ENCODE results near the gene CCDC8.
"Not testable (repeated sequence)": the region's sequence is repeated elsewhere in the genome, so short reads cannot be mapped to it uniquely, and the experiment has no call there.

Gene CCDC8

GRCh38 chr19:46397801-46398479, 15.4 kb downstream of the CCDC8 start:
- not testable (repeated sequence) for DNase-seq

DNA sequence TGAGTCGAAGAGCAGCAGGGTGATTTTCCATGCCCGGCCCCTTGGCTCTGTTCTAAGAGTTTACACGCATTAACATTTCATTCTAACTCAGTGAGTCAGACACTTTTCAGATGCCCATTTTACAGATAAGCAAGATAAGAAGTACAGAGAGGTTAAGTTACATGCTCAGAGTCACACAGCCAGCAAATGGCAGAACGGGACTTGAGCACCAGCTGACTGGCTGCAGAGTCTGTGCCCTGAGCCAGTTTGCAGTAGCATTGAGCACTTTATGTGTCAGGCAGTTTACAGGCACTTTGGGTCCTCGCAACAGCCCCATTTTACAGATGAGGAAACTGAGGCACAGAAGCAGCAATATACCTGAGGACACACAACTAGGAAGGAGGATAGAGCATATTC, 19.0 kb downstream of the CCDC8 start:
- DNase-seq: no peak

DNA sequence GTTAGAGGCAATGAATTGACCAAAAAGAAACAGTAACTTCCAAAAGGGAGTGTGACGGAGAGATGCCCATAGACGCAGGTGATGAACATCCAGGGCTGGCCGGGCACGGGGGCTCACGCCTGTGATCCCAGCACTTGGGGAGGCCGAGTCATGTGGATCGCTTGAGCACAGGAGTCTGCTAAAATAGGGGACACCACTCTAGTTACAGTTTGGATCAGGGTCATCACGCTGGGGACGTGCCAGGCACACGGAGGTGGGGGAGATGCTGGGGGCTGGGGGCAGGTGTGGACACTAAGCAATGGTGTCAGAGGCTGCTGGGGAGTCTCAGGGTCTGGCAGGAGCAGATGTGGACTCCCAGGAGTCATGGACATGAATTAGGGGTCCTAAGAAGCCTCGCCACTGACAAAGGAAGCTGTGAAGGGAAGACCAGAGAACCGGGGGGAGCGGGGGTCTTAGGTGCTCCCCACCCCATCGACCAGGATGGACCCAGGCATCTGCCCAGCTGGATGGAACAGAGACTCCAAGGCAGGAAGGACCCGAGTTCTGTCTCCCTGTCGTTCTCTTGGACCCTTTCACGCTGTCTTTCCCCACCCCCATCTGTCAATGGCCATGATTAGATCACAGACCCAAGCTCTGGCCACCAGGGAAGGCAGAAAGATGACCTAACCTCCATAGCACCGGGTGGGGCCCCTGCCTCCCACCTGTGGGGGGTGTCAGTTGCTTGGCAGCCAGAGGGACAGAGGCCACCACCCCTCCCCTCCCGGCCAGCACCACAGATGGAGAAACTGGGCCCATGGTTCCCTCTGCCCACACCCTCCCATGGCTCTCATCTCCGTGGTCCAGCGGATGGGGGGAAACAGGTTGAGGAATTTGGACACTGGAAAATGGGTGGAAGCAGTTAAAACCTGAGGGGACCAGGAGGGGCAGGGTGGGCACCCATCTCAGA, 19.6 kb downstream of the CCDC8 start:
- no peak for DNase-seq

GRCh38 chr19:46392837-46393236, 20.5 kb downstream of the CCDC8 start:
- no peak for DNase-seq

GRCh38 chr19:46392252-46392801, 21.0 kb downstream of the CCDC8 start:
- DNase-seq: no peak

- DNase-seq: no peak
Observed at GRCh38 chr19:46391296-46392251, 21.8 kb downstream of the CCDC8 start.

DNA sequence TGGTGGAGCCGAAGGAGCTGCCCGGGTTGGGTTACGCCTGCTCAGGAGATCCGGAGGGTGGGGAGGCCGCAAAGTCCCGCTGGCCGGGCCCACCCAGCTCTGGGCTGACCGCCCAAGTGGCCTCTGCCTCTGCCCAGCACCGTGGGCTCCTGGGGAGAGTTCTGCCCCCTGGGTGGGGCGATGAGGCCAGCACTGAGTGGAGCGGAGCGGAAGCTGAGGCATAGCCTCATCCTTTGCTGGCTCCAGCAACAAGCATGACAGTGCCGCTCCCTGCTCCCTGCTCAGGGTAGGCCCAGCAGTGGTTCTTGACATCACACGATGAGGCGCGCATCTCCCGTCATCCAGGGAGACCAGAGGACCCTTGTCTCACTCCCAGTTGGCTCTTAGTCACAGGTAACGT, 22.5 kb downstream of the CCDC8 start:
- no peak for DNase-seq

DNA sequence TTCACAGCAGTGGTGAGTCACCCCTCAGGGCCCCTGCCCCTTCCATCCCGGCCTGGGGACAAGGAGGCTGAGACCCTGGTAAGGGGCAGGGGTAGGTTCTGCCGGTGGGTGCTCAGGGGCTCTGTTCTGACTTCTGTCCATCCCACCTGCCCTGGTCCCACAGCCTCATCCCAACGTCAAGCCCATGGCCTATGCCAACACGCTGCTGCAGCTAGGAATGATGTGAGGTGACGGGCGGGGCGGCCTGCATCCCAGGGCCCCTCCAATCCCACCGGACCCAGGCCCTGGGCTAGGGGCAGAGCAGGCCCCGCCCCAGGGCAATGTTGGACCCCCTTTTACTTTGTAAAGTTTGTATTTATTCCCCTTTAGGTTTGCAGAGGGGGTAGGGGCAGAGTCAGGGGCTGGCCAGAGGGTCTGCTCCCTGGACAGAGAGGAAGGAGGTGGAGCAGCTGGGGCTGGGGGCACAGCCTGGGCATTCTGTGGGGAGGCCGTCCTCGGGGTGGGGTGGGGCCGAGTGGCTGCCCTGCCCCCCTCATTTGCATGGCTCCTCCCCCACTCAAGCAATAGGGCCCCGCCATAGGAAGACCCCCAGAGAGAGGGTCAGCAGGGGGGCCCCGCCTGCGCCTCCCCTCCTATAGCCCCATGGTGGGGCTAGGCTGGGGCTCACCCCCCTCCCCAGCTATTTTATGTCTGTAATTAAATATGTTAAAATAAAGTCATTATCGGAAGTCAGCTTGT, 23.1 kb downstream of the CCDC8 start:
- DNase-seq: no peak

- DNase-seq: no peak
Observed at GRCh38 chr19:46388311-46389095, 24.9 kb downstream of the CCDC8 start.

DNA sequence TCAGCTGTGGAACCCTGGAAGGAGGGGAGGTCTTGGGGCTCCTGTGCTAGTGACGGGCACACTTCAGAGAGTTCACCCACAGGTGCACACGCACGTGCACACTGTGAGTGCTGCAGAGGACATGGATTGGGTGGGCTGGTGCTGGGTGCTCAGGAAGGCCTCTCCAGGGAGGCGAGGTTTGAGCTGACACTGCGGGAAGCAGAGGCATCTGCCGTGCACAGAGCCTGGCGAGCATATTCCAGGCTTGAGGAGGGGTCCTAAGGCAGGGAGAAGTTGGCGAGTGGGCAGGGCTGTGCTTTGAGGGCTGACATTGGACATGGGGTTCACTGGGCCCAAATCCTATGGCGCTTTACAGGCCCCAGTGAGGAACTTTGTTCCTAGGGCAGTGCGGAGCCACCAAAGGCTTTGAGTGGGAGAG, 25.6 kb downstream of the CCDC8 start:
- DNase-seq: no peak

GRCh38 chr19:46386996-46387712, 26.2 kb downstream of the CCDC8 start:
- no peak for DNase-seq

DNA sequence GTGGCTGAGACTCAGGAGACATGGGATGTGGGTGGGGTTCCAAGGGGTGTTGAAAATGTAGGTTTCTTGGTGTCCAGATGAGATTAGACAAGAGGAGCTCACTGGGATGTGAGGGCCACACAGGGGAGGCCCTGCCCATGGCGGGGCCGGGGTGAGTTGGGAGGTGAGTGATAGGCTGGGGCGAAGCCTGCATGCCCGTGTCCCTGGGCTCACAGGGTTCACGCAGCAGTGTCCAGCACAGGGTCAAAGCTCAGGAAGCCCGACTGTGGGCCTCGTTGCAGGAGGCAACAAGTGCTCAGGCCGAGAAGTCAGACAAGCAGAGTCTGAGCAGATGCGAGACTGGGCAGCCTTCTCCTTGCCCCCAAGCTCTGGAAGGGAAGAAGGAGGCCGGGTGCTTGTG, 27.2 kb downstream of the CCDC8 start:
- DNase-seq: no peak

- no peak for DNase-seq
Observed at GRCh38 chr19:46385636-46386035, 27.7 kb downstream of the CCDC8 start.

DNA sequence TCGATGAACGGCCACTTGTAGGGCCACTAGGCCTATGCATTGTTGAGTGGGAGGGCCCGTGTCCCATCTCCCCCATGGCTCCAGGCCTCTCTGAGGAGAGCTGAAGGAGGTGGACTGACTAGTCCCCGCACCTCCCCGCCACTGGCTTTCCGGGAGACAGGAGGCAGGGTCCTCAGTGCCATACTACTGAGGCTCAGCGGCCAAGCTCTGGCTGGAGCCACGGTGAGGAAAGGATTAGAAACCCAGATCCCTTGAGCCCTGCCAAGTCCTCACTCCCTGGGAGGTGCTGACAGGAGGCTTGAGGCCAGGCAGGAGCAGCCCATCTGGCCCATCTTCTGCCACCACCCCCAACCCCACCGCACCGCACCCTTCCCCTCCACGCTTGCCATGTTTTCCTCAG, 29.0 kb downstream of the CCDC8 start:
- DNase-seq: no peak

DNA sequence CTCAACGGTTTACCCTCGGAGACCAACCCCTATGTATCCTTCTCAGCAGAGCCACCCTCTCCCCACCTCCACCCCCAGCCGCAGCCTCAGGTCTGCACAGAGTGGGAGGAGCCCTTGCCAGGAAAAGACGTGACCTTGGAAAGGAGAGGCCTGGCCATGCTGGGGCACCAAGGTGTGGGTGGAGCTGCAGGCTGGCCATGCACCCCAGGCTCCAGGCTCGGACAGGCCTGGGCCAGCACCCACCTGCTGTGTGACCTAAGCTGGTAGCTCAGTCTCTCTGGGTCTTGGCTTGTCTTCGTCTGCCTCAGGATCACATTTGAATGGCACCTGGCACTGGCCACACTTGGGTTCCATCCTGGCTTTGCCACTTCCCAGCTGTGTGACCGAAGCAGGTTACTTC, 29.5 kb downstream of the CCDC8 start:
- no peak for DNase-seq

GRCh38 chr19:46383171-46383815, 30.1 kb downstream of the CCDC8 start:
- no peak for DNase-seq

DNA sequence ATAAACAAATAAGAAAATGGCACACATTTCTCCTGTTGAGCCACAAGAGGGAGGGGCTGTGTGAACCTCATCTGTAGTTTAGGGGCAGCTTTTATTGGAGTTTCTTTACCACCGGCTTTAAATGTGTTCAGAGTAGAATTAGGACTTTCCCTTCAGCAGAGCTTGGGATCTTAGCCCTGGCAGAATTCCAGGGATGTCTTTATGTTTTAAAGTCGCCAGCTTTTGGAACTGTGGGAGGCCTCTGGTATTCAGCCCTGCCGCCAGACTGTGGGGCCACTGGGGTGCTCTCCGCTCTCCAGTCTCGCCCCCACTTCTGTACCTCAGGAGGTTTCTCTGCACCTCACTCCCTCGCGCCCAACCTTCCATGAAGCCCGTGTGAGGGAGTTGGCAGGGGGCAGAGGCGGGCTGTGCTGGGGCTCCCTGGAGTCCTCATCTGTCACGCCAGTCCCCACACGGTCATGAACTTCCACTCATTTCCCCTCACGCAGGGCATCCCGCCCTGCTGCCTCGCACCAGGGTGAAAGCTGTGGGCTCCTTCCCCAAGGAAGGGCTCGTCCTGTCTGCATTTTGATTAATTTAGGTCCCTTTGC, 31.5 kb downstream of the CCDC8 start:
- DNase-seq: no peak

- no peak for DNase-seq
Observed at GRCh38 chr19:46381346-46381745, 32.0 kb downstream of the CCDC8 start.

DNA sequence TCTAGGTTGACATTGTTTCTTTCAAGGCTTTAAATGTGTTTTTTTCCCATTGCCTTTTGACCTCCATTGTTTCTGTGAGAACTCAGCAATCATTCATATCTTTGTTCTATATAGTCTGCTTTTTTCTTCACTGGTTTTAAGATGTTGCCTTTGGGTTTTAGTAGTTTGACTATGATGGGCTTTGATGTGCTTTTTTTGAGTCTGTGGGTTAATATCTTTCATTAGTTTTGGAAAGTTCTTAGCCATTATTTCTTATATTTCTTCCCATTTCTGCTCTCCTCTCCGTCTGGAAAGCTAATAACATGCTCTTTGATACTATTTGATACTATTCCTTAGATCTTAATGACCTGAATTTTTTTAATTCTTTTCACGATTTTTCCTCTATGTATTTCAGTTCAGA, 32.7 kb downstream of the CCDC8 start:
- no peak for DNase-seq

DNA sequence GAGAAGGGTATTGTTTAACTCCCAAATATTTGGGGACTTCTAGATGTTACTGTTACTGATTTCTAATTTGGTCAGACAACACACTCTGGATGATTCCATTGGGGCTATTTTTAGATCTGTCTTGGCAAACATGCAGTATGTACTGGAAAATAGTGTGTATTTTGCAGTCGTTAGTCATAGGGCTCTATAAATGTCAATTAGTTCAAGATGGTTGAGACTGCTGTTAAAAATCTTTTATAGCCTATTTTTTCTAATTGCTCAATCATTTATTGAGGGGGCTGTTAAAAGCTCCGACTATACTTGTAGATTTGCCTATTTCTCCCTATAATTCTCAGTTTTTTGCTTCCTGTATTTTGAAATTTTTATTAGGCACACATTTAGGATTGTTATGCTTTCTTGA, 35.1 kb downstream of the CCDC8 start:
- no peak for DNase-seq
